Measurements from ENCODE around the gene SYTL5.

DNA sequence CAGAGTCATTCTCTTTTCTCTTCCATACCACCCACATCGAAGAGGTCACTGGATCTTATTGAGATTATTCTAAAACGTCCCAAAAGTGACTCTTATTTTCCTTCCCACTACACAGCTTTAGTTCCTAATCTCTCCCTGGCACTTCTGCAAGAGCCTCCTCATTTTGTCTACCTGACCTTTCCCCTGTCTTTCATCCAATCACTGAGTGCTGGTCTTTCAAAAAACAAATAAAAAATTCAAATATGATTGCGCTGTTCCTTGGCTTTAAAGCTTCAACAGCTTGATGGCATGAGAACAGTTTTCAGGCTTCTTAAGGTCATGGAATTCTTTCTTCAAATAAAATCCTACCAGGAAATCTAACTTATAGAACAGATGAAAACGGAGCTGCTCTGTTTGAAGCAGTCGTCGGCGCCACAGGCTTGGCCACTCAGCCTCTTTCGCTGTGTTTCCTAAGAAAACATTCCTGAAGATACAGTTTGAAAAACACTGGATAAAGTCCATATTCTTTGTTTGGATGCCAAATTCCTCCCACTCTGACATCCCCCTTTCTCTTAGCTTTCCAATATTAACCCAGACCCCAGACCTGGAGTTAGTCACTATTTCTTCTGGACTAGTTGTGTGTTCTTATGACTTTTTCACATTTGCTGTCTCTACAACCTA is 12.5 kb downstream of the SYTL5 start:
- TF ChIP-seq, protein P1, sequence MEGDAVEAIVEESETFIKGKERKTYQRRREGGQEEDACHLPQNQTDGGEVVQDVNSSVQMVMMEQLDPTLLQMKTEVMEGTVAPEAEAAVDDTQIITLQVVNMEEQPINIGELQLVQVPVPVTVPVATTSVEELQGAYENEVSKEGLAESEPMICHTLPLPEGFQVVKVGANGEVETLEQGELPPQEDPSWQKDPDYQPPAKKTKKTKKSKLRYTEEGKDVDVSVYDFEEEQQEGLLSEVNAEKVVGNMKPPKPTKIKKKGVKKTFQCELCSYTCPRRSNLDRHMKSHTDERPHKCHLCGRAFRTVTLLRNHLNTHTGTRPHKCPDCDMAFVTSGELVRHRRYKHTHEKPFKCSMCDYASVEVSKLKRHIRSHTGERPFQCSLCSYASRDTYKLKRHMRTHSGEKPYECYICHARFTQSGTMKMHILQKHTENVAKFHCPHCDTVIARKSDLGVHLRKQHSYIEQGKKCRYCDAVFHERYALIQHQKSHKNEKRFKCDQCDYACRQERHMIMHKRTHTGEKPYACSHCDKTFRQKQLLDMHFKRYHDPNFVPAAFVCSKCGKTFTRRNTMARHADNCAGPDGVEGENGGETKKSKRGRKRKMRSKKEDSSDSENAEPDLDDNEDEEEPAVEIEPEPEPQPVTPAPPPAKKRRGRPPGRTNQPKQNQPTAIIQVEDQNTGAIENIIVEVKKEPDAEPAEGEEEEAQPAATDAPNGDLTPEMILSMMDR (IDR thresholded peaks at IDR 0.05; ENCODE audit: insufficient read depth, low read depth, low read length) = no peak
- no peak for TF ChIP-seq EZH2 (IDR thresholded peaks at IDR 0.05; ENCODE audit: insufficient read depth, low read length)
